GM18907 (cell line): ENCODE measurements around the gene TMEM30A.

Source experiments
- ATAC-seq: cut with Tn5 transposase; IDR thresholded peaks from one replicate; pipeline ENCODE4 v1.9.1; 2021; ENCODE audit warnings: mild to moderate bottlenecking, moderate library complexity; ENCODE audit not compliant: unreplicated experiment

TMEM30A gene

GRCh38 chr6:75220357-75220756 is 64.2 kb downstream of the TMEM30A start:
- no peak for ATAC-seq

- ATAC-seq, result no peak
Measured at GRCh38 chr6:75219263-75219662, 65.3 kb downstream of the TMEM30A start.

GRCh38 chr6:75217193-75217592 is 67.4 kb downstream of the TMEM30A start:
- ATAC-seq, result no peak

- ATAC-seq, result no peak
Measured at GRCh38 chr6:75215291-75215690, 69.3 kb downstream of the TMEM30A start.

- no peak for ATAC-seq
Measured at GRCh38 chr6:75213732-75214131, 70.9 kb downstream of the TMEM30A start.

- ATAC-seq, result no peak
Measured at GRCh38 chr6:75213112-75213511, 71.5 kb downstream of the TMEM30A start.

- no peak for ATAC-seq
Measured at GRCh38 chr6:75211920-75212590, 72.5 kb downstream of the TMEM30A start.

GRCh38 chr6:75210885-75211739 is 73.5 kb downstream of the TMEM30A start:
- ATAC-seq, result no peak

- ATAC-seq, result no peak
Measured at GRCh38 chr6:75209184-75209723, 75.3 kb downstream of the TMEM30A start.

GRCh38 chr6:75208298-75209183 is 76.1 kb downstream of the TMEM30A start:
- ATAC-seq, result peak; percentile 82

- ATAC-seq, result no peak
Measured at GRCh38 chr6:75206576-75207342, 77.8 kb downstream of the TMEM30A start.

- no peak for ATAC-seq
Measured at GRCh38 chr6:75205776-75206575, 78.6 kb downstream of the TMEM30A start, which contains the start of gene COL12A1. Gene COL12A1, minus strand, starts transcription at chr6:75206053. Its CDS starts 3,261 bp downstream, at chr6:75202792.

GRCh38 chr6:75204959-75205775 is 79.4 kb downstream of the TMEM30A start:
- no peak for ATAC-seq

GRCh38 chr6:75204217-75204958 is 80.2 kb downstream of the TMEM30A start:
- ATAC-seq, result no peak

GRCh38 chr6:75203721-75204120 is 80.9 kb downstream of the TMEM30A start:
- ATAC-seq, result no peak
